Measurements from ENCODE around the gene DAPK3. TPM values are rescaled to one million over a fixed set of nuclear protein-coding genes. Genes with fewer than 3 reads are reported as not detected.

Gene DAPK3
- polyA plus RNA-seq, 3 donors: 13.7 to 32.1 (median 21.8) TPM

DNA sequence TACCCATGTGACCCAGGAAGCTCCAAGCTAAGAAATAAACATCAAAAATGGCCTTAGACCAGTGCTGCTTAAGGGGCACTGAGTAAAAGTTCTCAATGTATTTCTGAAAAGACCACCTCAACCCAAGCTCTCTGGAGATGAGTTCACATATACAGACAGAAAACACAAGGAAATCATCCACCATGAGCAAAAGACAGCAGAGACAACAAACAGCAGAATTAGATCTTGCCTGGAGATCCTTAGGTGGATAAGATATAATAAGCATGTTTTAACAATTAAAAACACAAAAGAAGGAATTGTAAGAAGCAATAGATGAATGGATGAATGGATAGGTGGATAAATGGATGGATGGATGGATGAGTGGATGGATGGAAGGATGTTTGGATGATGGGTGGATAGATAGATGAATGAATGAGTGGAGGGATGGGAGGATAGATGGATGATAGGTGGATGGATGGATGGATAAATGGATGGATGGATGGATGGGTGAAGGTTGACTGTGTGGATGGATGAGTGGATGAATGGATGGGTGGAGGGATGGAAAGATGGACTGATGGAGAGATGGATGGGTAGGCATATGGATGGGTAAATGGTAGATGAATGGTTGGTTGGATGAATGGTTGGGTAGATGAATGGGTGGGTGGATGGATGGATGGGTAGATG is 47.7 kb downstream of the DAPK3 start:
- H2AFZ ChIP-seq (ENCODE audit: insufficient read depth, low read depth, low read length, poor library complexity, severe bottlenecking): no peak overlapping the region

GRCh38 chr19:3919793-3920192 is 51.1 kb downstream of the DAPK3 start:
- Histone ChIP-seq H2AFZ (ENCODE audit: insufficient read depth, low read depth, low read length, poor library complexity, severe bottlenecking) (no peak overlapping the region), H3K9me3 (replicated peaks in 1 of 2; ENCODE audit: control insufficient read depth in 1 of 2, insufficient read depth in 1 of 2, low read length in 2 of 2) (peaks cover 14 to 33% of the 10 kb centered on the region in 2 donors), H3K4me3 (replicated peaks in 1 of 3; ENCODE audit: low read depth in 2 of 3, low read length in 3 of 3) (no peak overlapping the region), H3K27me3 (ENCODE audit: control insufficient read depth in 2 of 2, insufficient read depth in 2 of 2, low read length in 2 of 2) (peaks cover 0 to 2% of the 10 kb centered on the region in 2 donors), H3K4me1 (ENCODE audit: control insufficient read depth in 1 of 2, insufficient read depth in 2 of 2, low read length in 2 of 2) (no peaks in the 10 kb centered on the region), H3K79me2 (ENCODE audit: insufficient read depth, low read length) (no peaks in the 10 kb centered on the region), H3K9ac (ENCODE audit: insufficient read depth, low read length, poor library complexity, severe bottlenecking) (no peak overlapping the region), H3K36me3 (replicated peaks in 1 of 2; ENCODE audit: control insufficient read depth in 1 of 2, insufficient read depth in 2 of 2, low read length in 2 of 2) (no peaks in the 10 kb centered on the region), H3K4me2 (replicated peaks; ENCODE audit: extremely low read depth, low read length, poor library complexity, severe bottlenecking) (no peak overlapping the region), H4K20me1 (ENCODE audit: insufficient read depth, low read length) (no peaks in the 10 kb centered on the region), H3K27ac (ENCODE audit: low read depth in 1 of 2, low read length in 2 of 2) (no peak overlapping the region)
- 93% methylated on average over 6 of the region's 8 CpGs for WGBS (ENCODE audit: insufficient coverage)
- peaks cover 14 to 39% (median 33%) of the 10 kb centered on the region in 7 donors for H3K9me3 Mint-ChIP-seq
- no peak overlapping the region for H3K4me3 Mint-ChIP-seq
- H3K4me1 Mint-ChIP-seq: no peaks in the 10 kb centered on the region
- H3K36me3 Mint-ChIP-seq: no peaks in the 10 kb centered on the region
- no peak overlapping the region for H3K27ac Mint-ChIP-seq
- no peak for DNase-seq
- no peak for TF ChIP-seq CTCF (IDR thresholded peaks at IDR 0.05)
- intact Hi-C loops (cut with micrococcal nuclease): no loop called here
- H3K27me3 Mint-ChIP-seq (ENCODE audit: low read depth in 3 of 3): peaks cover 0 to 5% (median 3%) of the 10 kb centered on the region in 3 donors

More for the DNA sequence above, 47.7 kb downstream of the DAPK3 start:
- H3K27ac ChIP-seq (ENCODE audit: low read depth in 1 of 2, low read length in 2 of 2): no peak overlapping the region
- H3K9me3 Mint-ChIP-seq: peaks cover 11 to 45% (median 38%) of the 10 kb centered on the region in 7 donors
- peaks cover 0 to 2% of the 10 kb centered on the region in 2 donors for H3K27me3 ChIP-seq (ENCODE audit: control insufficient read depth in 2 of 2, insufficient read depth in 2 of 2, low read length in 2 of 2)
- H3K27ac Mint-ChIP-seq: no peak overlapping the region
- peaks cover 1 to 6% (median 5%) of the 10 kb centered on the region in 3 donors for H3K27me3 Mint-ChIP-seq (ENCODE audit: low read depth in 3 of 3)
- no peak overlapping the region for H3K4me3 ChIP-seq (replicated peaks in 1 of 3; ENCODE audit: low read depth in 2 of 3, low read length in 3 of 3)
- TF ChIP-seq CTCF (IDR thresholded peaks at IDR 0.05): no peak
- no peak overlapping the region for H3K4me2 ChIP-seq (replicated peaks; ENCODE audit: extremely low read depth, low read length, poor library complexity, severe bottlenecking)
- H3K9me3 ChIP-seq (replicated peaks in 1 of 2; ENCODE audit: control insufficient read depth in 1 of 2, insufficient read depth in 1 of 2, low read length in 2 of 2): peaks cover 14 to 38% of the 10 kb centered on the region in 2 donors
- H3K36me3 ChIP-seq (replicated peaks in 1 of 2; ENCODE audit: control insufficient read depth in 1 of 2, insufficient read depth in 2 of 2, low read length in 2 of 2): no peaks in the 10 kb centered on the region
- no peak overlapping the region for H3K9ac ChIP-seq (ENCODE audit: insufficient read depth, low read length, poor library complexity, severe bottlenecking)
- no peaks in the 10 kb centered on the region for H3K4me1 Mint-ChIP-seq
- H4K20me1 ChIP-seq (ENCODE audit: insufficient read depth, low read length): no peaks in the 10 kb centered on the region
- H3K79me2 ChIP-seq (ENCODE audit: insufficient read depth, low read length): no peaks in the 10 kb centered on the region
- H3K4me1 ChIP-seq (ENCODE audit: control insufficient read depth in 1 of 2, insufficient read depth in 2 of 2, low read length in 2 of 2): no peaks in the 10 kb centered on the region
- no peak overlapping the region for H3K4me3 Mint-ChIP-seq
- no peak for DNase-seq
- no peaks in the 10 kb centered on the region for H3K36me3 Mint-ChIP-seq
- intact Hi-C loops (cut with micrococcal nuclease): no loop called here
